IMR-90 (cell line): Measurements from ENCODE around the gene MYO1D. TPM values are rescaled to one million over a fixed set of nuclear protein-coding genes. Genes with fewer than 3 reads are reported as not detected.

Experiments used
- ATAC-seq: fragments of 200-7000 bp; cut with Tn5 transposase; 2 replicates; pipeline ENCODE4 v1.9.1; 2020; ENCODE audit warnings: low read depth, mild to moderate bottlenecking, moderate library complexity
- BruUV-seq: library from RNA; stranded (reverse); fragments of 400-500 nt; replicated peaks from 2 replicates; lab custom pipeline; 2021; lab: Mats Ljungman, UMichigan
- CTCF ChIA-PET: fragments of 300-600 bp; formaldehyde crosslinking; extraction: SDS; loops from one replicate; lab custom pipeline; 2021; ENCODE audit warnings: antibody characterized with exemption; lab: Yijun Ruan, JAX
- POLR2A ChIA-PET: fragments of 300-600 bp; sonication (Branson Sonifier 250); formaldehyde crosslinking; loops from one replicate; lab custom pipeline; 2022; ENCODE audit warnings: antibody characterized with exemption; ENCODE audit not compliant: unreplicated experiment; lab: Charles Lee
- DNase-seq: peaks from one replicate; pipeline ENCODE4 v3.0.0; 2013
- H2AFZ ChIP-seq: replicated peaks from 2 replicates; pipeline ENCODE3; 2013; ENCODE audit warnings: low read length, mild to moderate bottlenecking; ENCODE audit not compliant: poor library complexity
- H2AK5ac ChIP-seq: 2 replicates; pipeline ENCODE4 v1.6.1; 2013; ENCODE audit warnings: low read depth, low read length, inconsistent platforms
- H2AK9ac ChIP-seq: replicated peaks from 2 replicates; pipeline ENCODE3; 2013; ENCODE audit warnings: mild to moderate bottlenecking, low read depth, low read length, moderate library complexity; ENCODE audit not compliant: poor library complexity
- H2BK120ac ChIP-seq: 2 replicates; pipeline ENCODE4 v1.6.1; 2013; ENCODE audit warnings: low read depth, low read length, inconsistent platforms
- H2BK15ac ChIP-seq: 3 replicates; pipeline ENCODE4 v1.6.1; 2013; ENCODE audit warnings: low read depth, low read length, inconsistent platforms
- H2BK20ac ChIP-seq: 2 replicates; pipeline ENCODE4 v1.6.1; 2013; ENCODE audit warnings: low read depth, mild to moderate bottlenecking, inconsistent platforms, low read length, moderate library complexity
- H2BK5ac ChIP-seq: 2 replicates; pipeline ENCODE4 v1.6.1; 2013; ENCODE audit warnings: mild to moderate bottlenecking, low read depth, low read length, inconsistent platforms; ENCODE audit not compliant: poor library complexity, severe bottlenecking
- H3K14ac ChIP-seq: replicated peaks from 2 replicates; pipeline ENCODE4 v1.6.1; 2013; ENCODE audit warnings: low read depth, low read length, inconsistent platforms
- H3K18ac ChIP-seq: 2 replicates; pipeline ENCODE4 v1.6.1; 2013; ENCODE audit warnings: low read depth, low read length, control low read depth
- H3K23ac ChIP-seq: 2 replicates; pipeline ENCODE4 v1.6.1; 2013; ENCODE audit warnings: low read depth, low read length, inconsistent platforms
- H3K27ac ChIP-seq: 2 replicates; pipeline ENCODE4 v1.5.1; 2013; ENCODE audit warnings: mild to moderate bottlenecking, control low read depth, low read length; ENCODE audit not compliant: insufficient read depth
- H3K27me3 ChIP-seq: 2 replicates; pipeline ENCODE4 v1.6.1; 2013; ENCODE audit warnings: low read length; ENCODE audit not compliant: control insufficient read depth, insufficient read depth
- H3K36me3 ChIP-seq: 2 replicates; pipeline ENCODE4 v1.6.1; 2013; ENCODE audit warnings: low read length, mixed read lengths; ENCODE audit not compliant: control insufficient read depth, insufficient read depth
- H3K4ac ChIP-seq: 2 replicates; pipeline ENCODE4 v1.6.1; 2013; ENCODE audit warnings: low read depth, low read length, inconsistent platforms
- H3K4me1 ChIP-seq: 2 replicates; pipeline ENCODE4 v1.6.1; 2013; ENCODE audit warnings: low read length, mixed read lengths; ENCODE audit not compliant: control insufficient read depth, insufficient read depth
- H3K4me2 ChIP-seq: 2 replicates; pipeline ENCODE4 v1.6.1; 2013; ENCODE audit warnings: low read depth, mild to moderate bottlenecking, control low read depth, low read length, moderate library complexity
- H3K4me3 ChIP-seq: 2 replicates; pipeline ENCODE4 v1.5.1; 2013; ENCODE audit warnings: low read depth, mild to moderate bottlenecking, control low read depth, low read length, moderate library complexity; ENCODE audit not compliant: insufficient read depth
- H3K56ac ChIP-seq: 2 replicates; pipeline ENCODE4 v1.6.1; 2013; ENCODE audit warnings: low read length, inconsistent platforms; ENCODE audit not compliant: insufficient read depth; ENCODE audit errors: extremely low read depth
- H3K79me1 ChIP-seq, 2 experiments: 2 replicates each; pipeline ENCODE4 v1.6.1; 2013; ENCODE audit warnings: low read length in 2 of 2, inconsistent platforms in 1 of 2, low read depth in 1 of 2
- H3K9ac ChIP-seq: 2 replicates; pipeline ENCODE4 v1.6.1; 2013; ENCODE audit warnings: low read depth, low read length, control low read depth
- H3K9me1 ChIP-seq: 2 replicates; pipeline ENCODE4 v1.6.1; 2013; ENCODE audit warnings: low read length, inconsistent platforms; ENCODE audit not compliant: insufficient read depth
- H3K9me3 ChIP-seq: 2 replicates; pipeline ENCODE4 v1.6.1; 2013; ENCODE audit warnings: low read length; ENCODE audit not compliant: control insufficient read depth, insufficient read depth
- H4K20me1 ChIP-seq: 2 replicates; pipeline ENCODE4 v1.6.1; 2013; ENCODE audit warnings: low read length, inconsistent platforms; ENCODE audit not compliant: insufficient read depth
- H4K5ac ChIP-seq: 2 replicates; pipeline ENCODE4 v1.6.1; 2013; ENCODE audit warnings: mild to moderate bottlenecking, low read depth, low read length, control low read depth
- H4K8ac ChIP-seq, 2 experiments: 2 replicates each; pipeline ENCODE4 v1.6.1; 2013; ENCODE audit warnings: low read depth in 2 of 2, low read length in 2 of 2, control low read depth in 1 of 2, inconsistent platforms in 1 of 2
- H4K91ac ChIP-seq: 2 replicates; pipeline ENCODE4 v1.6.1; 2013; ENCODE audit warnings: low read depth, low read length, inconsistent platforms; ENCODE audit not compliant: insufficient read depth
- BHLHE40 ChIP-seq: fragments of 150-350 bp; IDR thresholded peaks from 2 replicates; pipeline ENCODE4 v1.6.1; 2016; ENCODE audit warnings: mild to moderate bottlenecking, low read depth, low read length
- CHD1 ChIP-seq: IDR thresholded peaks from 2 replicates; pipeline ENCODE4 v1.6.1; 2012; ENCODE audit warnings: low read depth, low read length, improper control_type of control experiment
- ELK1 ChIP-seq: fragments of 150-350 bp; IDR thresholded peaks from 2 replicates; pipeline ENCODE4 v1.6.1; 2016; ENCODE audit warnings: low read depth, mild to moderate bottlenecking, low read length, moderate library complexity, borderline replicate concordance
- MAFK ChIP-seq: IDR thresholded peaks from 2 replicates; pipeline ENCODE4 v1.6.1; 2012; ENCODE audit warnings: low read depth, low read length, improper control_type of control experiment
- MAZ ChIP-seq: IDR thresholded peaks from 2 replicates; pipeline ENCODE4 v1.6.1; 2012; ENCODE audit warnings: low read depth, mild to moderate bottlenecking, low read length, improper control_type of control experiment, moderate library complexity, borderline replicate concordance
- MXI1 ChIP-seq: IDR thresholded peaks from 2 replicates; pipeline ENCODE4 v1.6.1; 2012; ENCODE audit warnings: low read depth, mild to moderate bottlenecking, low read length, moderate library complexity, borderline replicate concordance
- POLR2A ChIP-seq: IDR thresholded peaks from 2 replicates; pipeline ENCODE4 v1.6.1; 2012; ENCODE audit warnings: mild to moderate bottlenecking, low read depth, low read length
- RAD21 ChIP-seq: IDR thresholded peaks from 2 replicates; pipeline ENCODE4 v1.6.1; 2012; ENCODE audit warnings: low read length, improper control_type of control experiment
- RCOR1 ChIP-seq: IDR thresholded peaks from 2 replicates; pipeline ENCODE4 v1.6.1; 2012; ENCODE audit warnings: mild to moderate bottlenecking, low read length, improper control_type of control experiment; ENCODE audit not compliant: insufficient replicate concordance
- RFX5 ChIP-seq: IDR thresholded peaks from 2 replicates; pipeline ENCODE4 v1.8.0; 2012; ENCODE audit warnings: low read depth, mild to moderate bottlenecking, low read length, moderate library complexity
- SMC3 ChIP-seq: fragments of 150-350 bp; IDR thresholded peaks from 2 replicates; pipeline ENCODE4 v1.6.1; 2016; ENCODE audit warnings: low read depth, mild to moderate bottlenecking, antibody characterized with exemption, low read length, moderate library complexity
- WGBS, 2 experiments: methylation state at CpG; one replicate each; pipeline versions ENCODE4 v1.1.5 to v1.1.7; 2013; ENCODE audit warnings: missing lambda C conversion rate in 2 of 2; ENCODE audit not compliant: insufficient read length in 1 of 2; ENCODE audit errors: extremely low coverage in 2 of 2; 5-methylcytosine and 5-hydroxymethylcytosine counted together
- dilution Hi-C: fragments of 300-500 bp; cut with HindIII; formaldehyde crosslinking; loops from one replicate; pipeline ENCODE4 v1.14.3; 2018; ENCODE audit warnings: low sequenced_read_pairs; ENCODE audit not compliant: unreplicated experiment
- in situ Hi-C: fragments of 300-500 bp; cut with MboI; formaldehyde crosslinking; loops from 3 replicates; pipeline ENCODE4 v1.14.3; 2019; ENCODE audit warnings: low sequenced_read_pairs, inconsistent platforms, mixed read lengths
- intact Hi-C: fragments of 100-400 bp; cut with micrococcal nuclease; formaldehyde crosslinking; loops from 2 replicates; pipeline ENCODE4 v1.10.0; 2022
- polyA plus RNA-seq, 3 experiments: library from polyadenylated mRNA; depleted of rRNA; stranded (reverse); fragments of >200 nt; gene quantifications; 2 replicates each; pipeline ENCODE4 v1.2.3, GENCODE V29; 2012; ENCODE audit warnings: low replicate concordance in 1 of 3
- total RNA-seq: library from RNA; depleted of rRNA; stranded (reverse); fragments of >200 nt; gene quantifications from 2 replicates; pipeline ENCODE4 v1.2.3, GENCODE V29; 2012
- TF ChIP-seq, protein P1 (sequence below): conservative IDR thresholded peaks from 2 replicates; pipeline ENCODE4 v1.5.1; 2012; ENCODE audit warnings: mild to moderate bottlenecking, low read depth, low read length, improper control_type of control experiment
- TF ChIP-seq, protein P2 (sequence below): fragments of 150-350 bp; IDR thresholded peaks from 2 replicates; pipeline ENCODE4 v1.6.1; 2017; ENCODE audit warnings: mild to moderate bottlenecking, antibody characterized with exemption, low read length, low read depth

MYO1D gene
- total and polyA plus RNA-seq, 2 of the 4 experiments (the other 2 are of a cell fraction) = 0.63 to 0.90 TPM

- no peak for TF ChIP-seq RAD21
Measured at GRCh38 chr17:32470405-32471167, 406.3 kb downstream of the MYO1D start (continued).

DNA sequence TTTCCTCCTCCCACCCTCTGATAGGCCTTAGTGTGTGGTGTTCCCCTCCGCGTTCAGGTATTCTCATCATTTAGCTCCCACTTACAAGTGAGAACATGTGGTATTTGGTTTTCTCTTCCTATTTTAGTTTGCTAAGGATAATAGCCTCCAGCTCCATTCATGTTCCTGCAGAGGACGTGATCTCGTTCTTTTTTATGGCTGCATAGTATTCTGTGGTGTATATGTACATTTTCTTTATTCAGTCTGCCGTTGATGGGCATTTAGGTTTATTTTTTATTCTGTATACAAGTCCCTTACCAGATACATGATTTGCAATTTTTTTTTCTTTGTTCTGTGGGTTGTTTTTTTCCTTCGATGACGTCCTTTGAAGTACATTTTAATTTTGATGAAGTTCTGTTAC is 409.0 kb downstream of the MYO1D start:
- H3K4me2 ChIP-seq = no peak overlapping the region
- H3K9me3 ChIP-seq = no peaks in the 10 kb centered on the region
- H3K56ac ChIP-seq = no peak overlapping the region
- ATAC-seq = no peak
- no peak overlapping the region for H2BK5ac ChIP-seq
- H3K27ac ChIP-seq = no peak overlapping the region
- no peak overlapping the region for H3K4ac ChIP-seq
- peaks cover 37% of the 10 kb centered on the region in 2 experiments for H3K79me1 ChIP-seq
- BruUV-seq = no TSS peak
- DNase-seq = no peak
- H4K8ac ChIP-seq = no peak overlapping the region
- H3K9ac ChIP-seq = no peak overlapping the region
- H3K14ac ChIP-seq = no peak overlapping the region
- no CpG with 5 or more reads among the region's 7 CpGs for WGBS, 2 experiments
- no peak overlapping the region for H3K18ac ChIP-seq
- no peak overlapping the region for H2AK5ac ChIP-seq
- intact Hi-C loops (no loop called here), in situ Hi-C loops (no loop called here), dilution Hi-C loops (no loop called here)
- H3K9me1 ChIP-seq = no peaks in the 10 kb centered on the region
- CTCF ChIA-PET = no interaction called here
- no peak overlapping the region for H2BK20ac ChIP-seq
- no peaks in the 10 kb centered on the region for H3K27me3 ChIP-seq
- H2BK15ac ChIP-seq = no peak overlapping the region
- H3K36me3 ChIP-seq = peaks cover 37% of the 10 kb centered on the region
- H2AK9ac ChIP-seq = no peak overlapping the region
- H3K23ac ChIP-seq = no peak overlapping the region
- H2BK120ac ChIP-seq = no peak overlapping the region
- no peak overlapping the region for H2AFZ ChIP-seq
- POLR2A ChIA-PET = no interaction called here
- peaks cover 13% of the 10 kb centered on the region; the same call in 1 of the 2 replicates for H4K20me1 ChIP-seq
- no peak overlapping the region for H4K91ac ChIP-seq
- H3K4me1 ChIP-seq = no peaks in the 10 kb centered on the region
- H4K5ac ChIP-seq = no peak overlapping the region
- H3K4me3 ChIP-seq = no peak overlapping the region
- TF ChIP-seq MXI1 (no peak), BHLHE40 (no peak), CHD1 (no peak), ELK1 (no peak), SMC3 (no peak), RAD21 (no peak), MAZ (no peak), RFX5 (no peak), MAFK (no peak), POLR2A (no peak), RCOR1 (no peak)
- TF ChIP-seq, protein P1, sequence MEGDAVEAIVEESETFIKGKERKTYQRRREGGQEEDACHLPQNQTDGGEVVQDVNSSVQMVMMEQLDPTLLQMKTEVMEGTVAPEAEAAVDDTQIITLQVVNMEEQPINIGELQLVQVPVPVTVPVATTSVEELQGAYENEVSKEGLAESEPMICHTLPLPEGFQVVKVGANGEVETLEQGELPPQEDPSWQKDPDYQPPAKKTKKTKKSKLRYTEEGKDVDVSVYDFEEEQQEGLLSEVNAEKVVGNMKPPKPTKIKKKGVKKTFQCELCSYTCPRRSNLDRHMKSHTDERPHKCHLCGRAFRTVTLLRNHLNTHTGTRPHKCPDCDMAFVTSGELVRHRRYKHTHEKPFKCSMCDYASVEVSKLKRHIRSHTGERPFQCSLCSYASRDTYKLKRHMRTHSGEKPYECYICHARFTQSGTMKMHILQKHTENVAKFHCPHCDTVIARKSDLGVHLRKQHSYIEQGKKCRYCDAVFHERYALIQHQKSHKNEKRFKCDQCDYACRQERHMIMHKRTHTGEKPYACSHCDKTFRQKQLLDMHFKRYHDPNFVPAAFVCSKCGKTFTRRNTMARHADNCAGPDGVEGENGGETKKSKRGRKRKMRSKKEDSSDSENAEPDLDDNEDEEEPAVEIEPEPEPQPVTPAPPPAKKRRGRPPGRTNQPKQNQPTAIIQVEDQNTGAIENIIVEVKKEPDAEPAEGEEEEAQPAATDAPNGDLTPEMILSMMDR = no peak
- TF ChIP-seq, protein P2, sequence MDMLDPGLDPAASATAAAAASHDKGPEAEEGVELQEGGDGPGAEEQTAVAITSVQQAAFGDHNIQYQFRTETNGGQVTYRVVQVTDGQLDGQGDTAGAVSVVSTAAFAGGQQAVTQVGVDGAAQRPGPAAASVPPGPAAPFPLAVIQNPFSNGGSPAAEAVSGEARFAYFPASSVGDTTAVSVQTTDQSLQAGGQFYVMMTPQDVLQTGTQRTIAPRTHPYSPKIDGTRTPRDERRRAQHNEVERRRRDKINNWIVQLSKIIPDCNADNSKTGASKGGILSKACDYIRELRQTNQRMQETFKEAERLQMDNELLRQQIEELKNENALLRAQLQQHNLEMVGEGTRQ = no peak
